Right lobe of liver (tissue), 4 donors: Measurements from ENCODE around the gene ARL11.

Source experiments
- POLR2A ChIP-seq: fragments of 450-650 bp; IDR thresholded peaks from one replicate; pipeline ENCODE4 v1.6.1; 2017; ENCODE audit warnings: antibody characterized with exemption, mild to moderate bottlenecking
- TF ChIP-seq, protein P1 (sequence below), 4 donors: fragments of 200-600 bp in 3 of 4; fragments of 450-650 bp in 1 of 4; IDR thresholded peaks; one replicate each; pipeline versions ENCODE4 v1.5.1 to v1.8.0; 2016 to 2022; ENCODE audit warnings: antibody characterized with exemption in 4 of 4, mild to moderate bottlenecking in 2 of 4
- donor health status: DM: no; HTN: no; CAD: no.
- donor health status: DM: no; HTN: no; CAD: no.
- donor health status: DM: no; HTN: yes; CAD: no.

DNA sequence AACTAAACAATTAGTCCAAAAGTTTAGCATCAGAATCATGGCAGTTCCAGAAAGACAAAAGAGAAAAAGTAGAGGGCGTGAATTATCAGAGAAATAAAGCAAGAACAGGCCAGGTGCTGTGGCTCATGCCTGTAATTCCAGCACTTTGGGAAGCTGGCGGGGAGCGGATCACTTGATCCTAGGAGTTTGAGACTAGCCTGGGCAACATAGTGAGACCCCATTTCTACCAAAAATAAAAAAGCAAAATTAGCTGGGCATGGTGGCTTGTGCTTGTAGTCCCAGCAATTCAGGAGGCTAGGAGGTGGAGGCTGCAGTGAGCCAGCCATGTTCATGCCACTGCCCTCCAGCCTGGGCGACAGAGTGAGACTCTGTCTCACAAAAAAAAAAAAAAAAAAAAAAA lies 18.4 kb downstream of the ARL11 start:
- TF ChIP-seq POLR2A = no peak
- TF ChIP-seq, protein P1, sequence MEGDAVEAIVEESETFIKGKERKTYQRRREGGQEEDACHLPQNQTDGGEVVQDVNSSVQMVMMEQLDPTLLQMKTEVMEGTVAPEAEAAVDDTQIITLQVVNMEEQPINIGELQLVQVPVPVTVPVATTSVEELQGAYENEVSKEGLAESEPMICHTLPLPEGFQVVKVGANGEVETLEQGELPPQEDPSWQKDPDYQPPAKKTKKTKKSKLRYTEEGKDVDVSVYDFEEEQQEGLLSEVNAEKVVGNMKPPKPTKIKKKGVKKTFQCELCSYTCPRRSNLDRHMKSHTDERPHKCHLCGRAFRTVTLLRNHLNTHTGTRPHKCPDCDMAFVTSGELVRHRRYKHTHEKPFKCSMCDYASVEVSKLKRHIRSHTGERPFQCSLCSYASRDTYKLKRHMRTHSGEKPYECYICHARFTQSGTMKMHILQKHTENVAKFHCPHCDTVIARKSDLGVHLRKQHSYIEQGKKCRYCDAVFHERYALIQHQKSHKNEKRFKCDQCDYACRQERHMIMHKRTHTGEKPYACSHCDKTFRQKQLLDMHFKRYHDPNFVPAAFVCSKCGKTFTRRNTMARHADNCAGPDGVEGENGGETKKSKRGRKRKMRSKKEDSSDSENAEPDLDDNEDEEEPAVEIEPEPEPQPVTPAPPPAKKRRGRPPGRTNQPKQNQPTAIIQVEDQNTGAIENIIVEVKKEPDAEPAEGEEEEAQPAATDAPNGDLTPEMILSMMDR (IDR thresholded peaks at IDR 0.05) = no peak
